GM19043 (cell line): ENCODE measurements around the gene FBXO28.
"Not testable (repeated sequence)": the region's sequence is repeated elsewhere in the genome, so short reads cannot be mapped to it uniquely, and the experiment has no call there.

ENCODE experiments used
- ATAC-seq: cut with Tn5 transposase; IDR thresholded peaks from one replicate; pipeline ENCODE4 v1.9.1; 2021; ENCODE audit warnings: low read depth; ENCODE audit not compliant: unreplicated experiment

The FBXO28 gene

GRCh38 chr1:224113918-224114786 is at the start of gene FBXO28:
Gene FBXO28 (plus strand): TSS chr1:224114111. CDS start chr1:224114130, 19 bp downstream.
- ATAC-seq = peak; percentile 99

GRCh38 chr1:224064150-224064549 is 49.8 kb upstream of the FBXO28 start:
- ATAC-seq = no peak

- no peak for ATAC-seq
These were observed 48.5 kb upstream of the FBXO28 start for GRCh38 chr1:224065455-224065854.

- ATAC-seq = no peak
These were observed 46.7 kb upstream of the FBXO28 start for GRCh38 chr1:224067207-224067606.

GRCh38 chr1:224067621-224068457 is 46.1 kb upstream of the FBXO28 start:
- ATAC-seq = no peak

- no peak for ATAC-seq
These were observed 45.3 kb upstream of the FBXO28 start for GRCh38 chr1:224068458-224069072.

- no peak for ATAC-seq
These were observed 44.8 kb upstream of the FBXO28 start for GRCh38 chr1:224069138-224069537.

GRCh38 chr1:224070521-224070920 is 43.4 kb upstream of the FBXO28 start:
- no peak for ATAC-seq

GRCh38 chr1:224076407-224076806 is 37.5 kb upstream of the FBXO28 start:
- ATAC-seq = no peak

- ATAC-seq = not testable (repeated sequence)
These were observed 34.3 kb upstream of the FBXO28 start for GRCh38 chr1:224079644-224080043.

- ATAC-seq = no peak
These were observed 33.7 kb upstream of the FBXO28 start for GRCh38 chr1:224080115-224080774.

GRCh38 chr1:224081604-224082003 is 32.3 kb upstream of the FBXO28 start:
- ATAC-seq = no peak

- no peak for ATAC-seq
These were observed 31.8 kb upstream of the FBXO28 start for GRCh38 chr1:224082146-224082545.

GRCh38 chr1:224084867-224085266 is 29.0 kb upstream of the FBXO28 start:
- ATAC-seq = no peak

- ATAC-seq = no peak
These were observed 28.3 kb upstream of the FBXO28 start for GRCh38 chr1:224085421-224086108.

GRCh38 chr1:224087286-224087794 is 26.6 kb upstream of the FBXO28 start:
- ATAC-seq = no peak

GRCh38 chr1:224089583-224089982 is 24.3 kb upstream of the FBXO28 start:
- ATAC-seq = no peak

GRCh38 chr1:224090116-224090515 is 23.8 kb upstream of the FBXO28 start:
- no peak for ATAC-seq

GRCh38 chr1:224092111-224092510 is 21.8 kb upstream of the FBXO28 start:
- ATAC-seq = no peak

- ATAC-seq = no peak
These were observed 21.3 kb upstream of the FBXO28 start for GRCh38 chr1:224092601-224093000.
